Kidney (tissue), 14 donors: ENCODE results near the gene GNB5. TPM values are rescaled to one million over a fixed set of nuclear protein-coding genes. Genes with fewer than 3 reads are reported as not detected.

ENCODE experiments used
- DNase-seq, 5 donors: peaks; one replicate each; pipeline ENCODE4 v3.0.0-alpha.2; 2013 to 2020
- FAIRE-seq: peaks from 2 replicates; lab custom pipeline; 2012; peaks lifted over from hg19 to GRCh38; lab: Jason Lieb, UNC
- H3K27ac ChIP-seq, 2 donors: one replicate each; pipeline ENCODE4 v1.7.0; 2013; ENCODE audit warnings: low read depth in 2 of 2, low read length in 2 of 2, inconsistent platforms in 1 of 2
- H3K27me3 ChIP-seq: one replicate; pipeline ENCODE4 v1.7.1; 2013; ENCODE audit warnings: low read length, inconsistent platforms; ENCODE audit not compliant: control insufficient read depth, insufficient read depth
- H3K36me3 ChIP-seq, 3 donors: one replicate each; pipeline versions ENCODE4 v1.7.0 to v1.7.1; 2013; ENCODE audit warnings: low read length in 3 of 3, control low read depth in 1 of 3, inconsistent platforms in 1 of 3; ENCODE audit not compliant: insufficient read depth in 3 of 3, control insufficient read depth in 2 of 3
- H3K4me1 ChIP-seq, 3 donors: one replicate each; pipeline versions ENCODE4 v1.7.0 to v1.7.1; 2013; ENCODE audit warnings: low read length in 3 of 3, inconsistent platforms in 1 of 3, low read depth in 1 of 3; ENCODE audit not compliant: control insufficient read depth in 2 of 3, insufficient read depth in 2 of 3
- H3K4me3 ChIP-seq, 3 donors: one replicate each; pipeline versions ENCODE4 v1.7.0 to v1.8.1; 2013; ENCODE audit warnings: low read length in 3 of 3, control low read depth in 1 of 3, inconsistent platforms in 1 of 3
- H3K9ac ChIP-seq, 3 donors: one replicate each; pipeline versions ENCODE4 v1.7.0 to v1.7.1; 2013; ENCODE audit warnings: low read length in 3 of 3, control low read depth in 1 of 3, inconsistent platforms in 1 of 3
- H3K9me3 ChIP-seq, 3 donors: one replicate each; pipeline versions ENCODE4 v1.7.0 to v1.7.1; 2013; ENCODE audit warnings: low read length in 3 of 3, control low read depth in 1 of 3, inconsistent platforms in 1 of 3; ENCODE audit not compliant: control insufficient read depth in 2 of 3, insufficient read depth in 1 of 3
- intact Hi-C: fragments of 100-400 bp; cut with DNase I; formaldehyde crosslinking; loops from one replicate; pipeline ENCODE4 v1.11.1; 2022
- polyA plus RNA-seq: library from polyadenylated mRNA; stranded (reverse); fragments of 350-450 nt; fragmentation: Illumina TruSeq; extraction: RNeasy Lipid Tissue Mini Kit (QIAGEN cat#74804); gene quantifications from one replicate; pipeline ENCODE4 v1.2.3, GENCODE V29; 2014; ENCODE audit warnings: low read depth, low replicate concordance; ENCODE audit not compliant: insufficient read depth
- total RNA-seq: library from RNA; stranded (reverse); fragmentation: NEBNext Ultra II Directional; extraction: Animal tissue kit (Norgen Biotek cat#: 25700); gene quantifications from one replicate; pipeline ENCODE4 v1.2.1, GENCODE V29; 2021
- TF ChIP-seq, protein P1 (sequence below): IDR thresholded peaks from 3 replicates; pipeline ENCODE4 v1.5.1; 2012; ENCODE audit warnings: mild to moderate bottlenecking, moderate library complexity, borderline replicate concordance; ENCODE audit not compliant: insufficient read depth; ENCODE audit errors: extremely low read depth
- donor health status: control.
- donor health status: control.
- donor health status: control.
- donor health status: control.
- donor health status: control.
- donor health status: DM: yes; HTN: yes; CAD: no.
- donor health status: Normal renal cell carcinoma (clear cell type).

Gene GNB5
- total and polyA plus RNA-seq, 2 donors from 2014 or later, result 28.3 to 43.6 TPM

DNA sequence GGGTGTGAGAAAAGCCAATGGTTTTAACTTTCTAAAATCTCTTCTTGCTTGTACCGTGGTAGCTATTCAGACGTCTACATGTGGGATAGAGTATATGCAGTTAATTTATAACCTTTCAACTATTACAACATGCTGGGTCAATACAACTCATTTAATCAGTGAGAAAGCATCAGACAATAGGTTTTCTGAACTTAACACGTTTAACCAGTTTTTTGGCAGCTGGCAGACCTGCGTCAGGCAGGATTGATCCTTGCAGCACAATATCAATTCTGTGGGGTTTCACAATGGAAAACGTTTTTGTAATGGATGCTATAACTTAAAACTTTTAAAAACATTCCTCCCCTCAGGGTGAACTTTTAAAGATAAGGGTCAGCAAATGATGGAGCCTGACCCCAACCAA lies 6.5 kb downstream of the GNB5 start:
- FAIRE-seq (no peak), DNase-seq (no peak)
- H3K27ac ChIP-seq, result no peak overlapping the region
- no peaks in the 10 kb centered on the region for H3K9me3 ChIP-seq
- H3K4me1 ChIP-seq, result peaks cover 0 to 3% (median 0%) of the 10 kb centered on the region in 3 donors
- H3K4me3 ChIP-seq, result no peak overlapping the region
- H3K9ac ChIP-seq, result no peak overlapping the region
- H3K36me3 ChIP-seq, result no peaks in the 10 kb centered on the region
- TF ChIP-seq, protein P1, sequence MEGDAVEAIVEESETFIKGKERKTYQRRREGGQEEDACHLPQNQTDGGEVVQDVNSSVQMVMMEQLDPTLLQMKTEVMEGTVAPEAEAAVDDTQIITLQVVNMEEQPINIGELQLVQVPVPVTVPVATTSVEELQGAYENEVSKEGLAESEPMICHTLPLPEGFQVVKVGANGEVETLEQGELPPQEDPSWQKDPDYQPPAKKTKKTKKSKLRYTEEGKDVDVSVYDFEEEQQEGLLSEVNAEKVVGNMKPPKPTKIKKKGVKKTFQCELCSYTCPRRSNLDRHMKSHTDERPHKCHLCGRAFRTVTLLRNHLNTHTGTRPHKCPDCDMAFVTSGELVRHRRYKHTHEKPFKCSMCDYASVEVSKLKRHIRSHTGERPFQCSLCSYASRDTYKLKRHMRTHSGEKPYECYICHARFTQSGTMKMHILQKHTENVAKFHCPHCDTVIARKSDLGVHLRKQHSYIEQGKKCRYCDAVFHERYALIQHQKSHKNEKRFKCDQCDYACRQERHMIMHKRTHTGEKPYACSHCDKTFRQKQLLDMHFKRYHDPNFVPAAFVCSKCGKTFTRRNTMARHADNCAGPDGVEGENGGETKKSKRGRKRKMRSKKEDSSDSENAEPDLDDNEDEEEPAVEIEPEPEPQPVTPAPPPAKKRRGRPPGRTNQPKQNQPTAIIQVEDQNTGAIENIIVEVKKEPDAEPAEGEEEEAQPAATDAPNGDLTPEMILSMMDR, result no peak
- intact Hi-C loops, result no loop called here
- H3K27me3 ChIP-seq, result no peaks in the 10 kb centered on the region

DNA sequence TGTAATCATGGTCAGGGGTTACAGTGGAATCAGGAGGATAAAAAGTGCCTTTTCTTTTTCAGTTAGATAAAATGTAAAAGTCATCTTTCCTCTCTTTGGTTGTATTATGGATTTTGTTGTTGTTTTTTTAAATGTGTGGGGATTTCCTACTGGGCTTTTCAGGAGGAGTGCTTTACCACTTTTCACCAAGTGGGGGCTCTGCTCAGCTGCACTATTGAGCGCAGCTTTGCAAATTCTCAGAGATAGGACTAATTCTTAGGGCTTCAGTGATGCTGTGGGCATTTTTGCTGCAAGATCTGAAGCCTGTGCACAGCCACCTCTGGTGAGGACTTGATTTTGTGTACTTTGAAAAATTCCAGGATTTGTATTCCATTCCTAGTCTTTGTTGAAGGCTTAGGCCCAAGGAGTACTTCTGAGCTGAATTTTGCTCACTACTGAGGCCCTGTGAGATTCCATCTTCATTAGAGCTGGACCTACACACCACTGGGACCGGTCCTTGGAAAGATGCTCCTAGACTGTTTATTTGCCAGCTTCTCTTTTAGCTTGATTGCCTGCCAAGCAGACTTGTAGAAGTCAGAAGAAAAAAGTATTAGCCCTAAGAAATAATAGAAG lies 7.5 kb downstream of the GNB5 start:
- intact Hi-C loops, result no loop called here
- no peak for FAIRE-seq
- no peaks in the 10 kb centered on the region for H3K36me3 ChIP-seq
- DNase-seq, result peak in 3 of 5 donors; percentile 30 to 46 (median 41)
- no peaks in the 10 kb centered on the region for H3K27me3 ChIP-seq
- H3K9ac ChIP-seq, result no peak overlapping the region
- TF ChIP-seq, protein P1, result no peak
- H3K9me3 ChIP-seq, result no peaks in the 10 kb centered on the region
- peaks cover 0 to 7% (median 4%) of the 10 kb centered on the region in 3 donors for H3K4me1 ChIP-seq
- H3K27ac ChIP-seq, result no peak overlapping the region
- no peak overlapping the region for H3K4me3 ChIP-seq

DNA sequence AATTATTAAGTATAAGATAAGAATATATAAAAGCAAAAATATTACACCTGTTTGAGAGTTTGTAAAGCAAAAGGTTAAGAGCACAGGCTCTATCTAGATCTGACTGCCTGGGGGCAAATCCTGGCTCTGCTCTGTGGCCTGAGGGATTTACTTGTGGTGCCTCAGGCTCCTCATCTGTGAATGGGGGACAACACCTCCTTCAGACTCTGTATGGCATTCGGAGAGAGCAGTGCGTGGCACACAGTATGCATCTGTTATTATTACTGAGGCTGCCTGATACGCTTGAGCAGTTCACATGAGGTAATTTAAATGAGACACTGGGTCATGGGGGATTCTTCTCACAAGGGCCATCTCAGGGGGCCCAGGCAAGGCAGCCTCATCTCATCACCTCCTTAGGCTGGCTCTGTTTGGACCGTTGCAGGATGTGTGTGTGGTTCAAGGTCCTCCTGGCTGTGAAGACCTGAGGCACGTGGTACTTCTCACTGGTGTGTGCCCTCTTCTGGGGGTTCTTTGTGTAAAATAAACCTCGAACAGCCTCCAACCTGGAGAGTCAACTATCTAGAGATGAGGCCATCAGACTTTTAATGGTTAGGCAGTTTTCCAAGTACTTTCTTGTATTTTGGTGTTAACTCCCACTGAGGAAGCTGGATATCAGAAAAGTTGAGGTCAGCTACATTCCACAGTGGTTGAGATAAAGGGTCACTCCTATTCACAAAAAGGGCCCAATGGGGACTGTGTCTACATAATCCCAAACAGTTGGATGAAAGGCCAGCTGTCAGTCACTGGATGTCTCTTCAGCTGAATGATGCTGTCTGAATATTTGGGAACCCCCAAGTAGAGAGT lies 9.0 kb downstream of the GNB5 start:
- Histone ChIP-seq H3K27me3 (no peaks in the 10 kb centered on the region), H3K36me3 (no peaks in the 10 kb centered on the region), H3K9me3 (no peaks in the 10 kb centered on the region), H3K27ac (no peak overlapping the region), H3K9ac (no peak overlapping the region), H3K4me3 (no peak overlapping the region), H3K4me1 (peaks cover 0 to 9% (median 8%) of the 10 kb centered on the region in 3 donors)
- TF ChIP-seq, protein P1, result no peak
- FAIRE-seq, result no peak
- intact Hi-C loops, result no loop called here
- DNase-seq, result no peak
